IPS-11a (cell line): ENCODE data around the gene HYAL3.

Source experiments
- H3K4me3 ChIP-seq: one replicate; pipeline ENCODE4 v1.5.1; 2013; ENCODE audit warnings: low read depth, low read length, control low read depth

The HYAL3 gene

GRCh38 chr3:50298836-50299637 is at the start of gene HYAL3, which contains the start of gene NAA80:
Gene HYAL3 (minus strand): TSS chr3:50299405. CDS start chr3:50295602, 3,803 bp downstream.
Gene NAA80 (minus strand): TSS chr3:50299405. CDS start chr3:50297463, 1,942 bp downstream.
- peak within 1 kb of the TSS; percentile 86 for H3K4me3 ChIP-seq

- H3K4me3 ChIP-seq: no peak overlapping the region
These were observed 48.1 kb upstream of the HYAL3 start for GRCh38 chr3:50347187-50347813.

GRCh38 chr3:50345586-50346234 is 46.5 kb upstream of the HYAL3 start, which contains the start of gene ZMYND10:
Gene ZMYND10 (minus strand): TSS chr3:50345732. CDS start chr3:50345579, 153 bp downstream.
- peak within 1 kb of the TSS; percentile 25 for H3K4me3 ChIP-seq

- no peak overlapping the region for H3K4me3 ChIP-seq
These were observed 45.8 kb upstream of the HYAL3 start for GRCh38 chr3:50345008-50345407.

GRCh38 chr3:50342813-50343633 is 43.8 kb upstream of the HYAL3 start:
- H3K4me3 ChIP-seq: no peak overlapping the region

GRCh38 chr3:50341996-50342650 is 42.9 kb upstream of the HYAL3 start:
- no peak overlapping the region for H3K4me3 ChIP-seq

GRCh38 chr3:50341537-50341936 is 42.3 kb upstream of the HYAL3 start:
- H3K4me3 ChIP-seq: no peak overlapping the region

GRCh38 chr3:50340448-50341329 is 41.5 kb upstream of the HYAL3 start, which contains the start of gene RASSF1:
Gene RASSF1 (minus strand): TSS chr3:50340836. CDS start chr3:50340805, 31 bp downstream.
- peak within 1 kb of the TSS; percentile 27 for H3K4me3 ChIP-seq

GRCh38 chr3:50340147-50340447 is 40.9 kb upstream of the HYAL3 start:
- peak overlapping the region; percentile 27 for H3K4me3 ChIP-seq

GRCh38 chr3:50339485-50340146 is 40.4 kb upstream of the HYAL3 start:
- H3K4me3 ChIP-seq: no peak overlapping the region

- H3K4me3 ChIP-seq: no peak overlapping the region
These were observed 39.8 kb upstream of the HYAL3 start for GRCh38 chr3:50338965-50339364.

GRCh38 chr3:50337175-50337861 is 38.1 kb upstream of the HYAL3 start:
- peak overlapping the region; percentile 85 for H3K4me3 ChIP-seq

- peak overlapping the region; percentile 85 for H3K4me3 ChIP-seq
These were observed 37.4 kb upstream of the HYAL3 start for GRCh38 chr3:50336452-50337174.

- no peak overlapping the region for H3K4me3 ChIP-seq
These were observed 35.3 kb upstream of the HYAL3 start for GRCh38 chr3:50334339-50335075.

GRCh38 chr3:50333744-50334328 is 34.6 kb upstream of the HYAL3 start:
- no peak overlapping the region for H3K4me3 ChIP-seq

- no peak overlapping the region for H3K4me3 ChIP-seq
These were observed 32.2 kb upstream of the HYAL3 start for GRCh38 chr3:50331364-50331907.
